Neural progenitor cell (in vitro differentiated cells): ENCODE measurements around the gene PLCL1. TPM values are rescaled to one million over a fixed set of nuclear protein-coding genes. Genes with fewer than 3 reads are reported as not detected.
"Not testable (repeated sequence)": the region's sequence is repeated elsewhere in the genome, so short reads cannot be mapped to it uniquely, and the experiment has no call there.

Source experiments
- DNase-seq: peaks from one replicate; pipeline ENCODE4 v3.0.0-alpha.2; 2016; ENCODE audit warnings: low spot score
- H2AFZ ChIP-seq: fragments of 200-600 bp; sonication (generic); replicated peaks from 2 replicates; pipeline ENCODE4 v1.6.1; 2016; ENCODE audit warnings: antibody characterized with exemption
- H3F3A ChIP-seq: fragments of 200-600 bp; sonication (generic); 2 replicates; pipeline ENCODE4 v1.6.1; 2016; ENCODE audit warnings: antibody characterized with exemption, low read depth
- H3K27ac ChIP-seq: fragments of 200-600 bp; sonication (generic); 2 replicates; pipeline ENCODE4 v1.5.1; 2016; ENCODE audit warnings: mild to moderate bottlenecking
- H3K27me3 ChIP-seq: fragments of 200-600 bp; sonication (generic); 2 replicates; pipeline ENCODE4 v1.6.1; 2016; ENCODE audit warnings: mild to moderate bottlenecking, moderate library complexity
- H3K36me3 ChIP-seq: fragments of 200-600 bp; sonication (generic); 2 replicates; pipeline ENCODE4 v1.5.1; 2016
- H3K4me1 ChIP-seq: fragments of 200-600 bp; sonication (generic); 2 replicates; pipeline ENCODE4 v1.6.1; 2016; ENCODE audit warnings: mixed run types
- H3K4me2 ChIP-seq: fragments of 200-600 bp; sonication (generic); 2 replicates; pipeline ENCODE4 v1.6.1; 2016
- H3K4me3 ChIP-seq: fragments of 200-600 bp; sonication (generic); 2 replicates; pipeline ENCODE4 v1.5.1; 2016
- H3K79me2 ChIP-seq: fragments of 200-600 bp; sonication (generic); 2 replicates; pipeline ENCODE4 v1.6.1; 2016; ENCODE audit warnings: low read depth
- H3K9ac ChIP-seq: fragments of 200-600 bp; sonication (generic); 2 replicates; pipeline ENCODE4 v1.6.1; 2016
- H3K9me3 ChIP-seq: fragments of 200-600 bp; sonication (generic); 2 replicates; pipeline ENCODE4 v1.5.1; 2016; ENCODE audit warnings: low read depth
- H4K20me1 ChIP-seq: fragments of 200-600 bp; sonication (generic); 2 replicates; pipeline ENCODE4 v1.6.1; 2016; ENCODE audit warnings: low read depth
- H3K27ac Mint-ChIP-seq: 3 replicates; pipeline ENCODE4 v1.8.0; 2021; ENCODE audit warnings: mixed read lengths
- H3K27me3 Mint-ChIP-seq: 2 replicates; pipeline ENCODE4 v1.8.0; 2022; ENCODE audit warnings: low read depth, mild to moderate bottlenecking, inconsistent platforms, moderate library complexity, mixed read lengths; ENCODE audit not compliant: insufficient read depth
- H3K36me3 Mint-ChIP-seq: 3 replicates; pipeline ENCODE4 v1.8.0; 2021; ENCODE audit warnings: mixed read lengths
- H3K4me1 Mint-ChIP-seq: 3 replicates; pipeline ENCODE4 v1.8.0; 2021; ENCODE audit warnings: mixed read lengths
- H3K4me3 Mint-ChIP-seq: 3 replicates; pipeline ENCODE4 v1.8.0; 2021; ENCODE audit warnings: mild to moderate bottlenecking, moderate library complexity, mixed read lengths
- H3K9me3 Mint-ChIP-seq: 3 replicates; pipeline ENCODE4 v1.8.0; 2020; ENCODE audit warnings: mixed read lengths
- EZH2 ChIP-seq: fragments of 200-600 bp; sonication (generic); IDR thresholded peaks from 2 replicates; pipeline ENCODE4 v1.6.1; 2017; ENCODE audit warnings: antibody characterized with exemption, mild to moderate bottlenecking, moderate library complexity
- EZH2phosphoT487 ChIP-seq: fragments of 200-600 bp; sonication (generic); IDR thresholded peaks from 2 replicates; pipeline ENCODE4 v1.6.1; 2017; ENCODE audit warnings: antibody characterized with exemption
- total RNA-seq: library from RNA; depleted of rRNA; stranded (reverse); fragments of >200 nt; gene quantifications from 2 replicates; pipeline ENCODE4 v1.2.3, GENCODE V29; 2015; ENCODE audit warnings: low replicate concordance
- TF ChIP-seq, protein P1 (sequence below): fragments of 200-600 bp; sonication (generic); IDR thresholded peaks from 2 replicates; pipeline ENCODE4 v1.5.1; 2017; ENCODE audit warnings: antibody characterized with exemption, mild to moderate bottlenecking

PLCL1 gene
- total RNA-seq, 1 donor from 2014 or later: 0.41 TPM

DNA sequence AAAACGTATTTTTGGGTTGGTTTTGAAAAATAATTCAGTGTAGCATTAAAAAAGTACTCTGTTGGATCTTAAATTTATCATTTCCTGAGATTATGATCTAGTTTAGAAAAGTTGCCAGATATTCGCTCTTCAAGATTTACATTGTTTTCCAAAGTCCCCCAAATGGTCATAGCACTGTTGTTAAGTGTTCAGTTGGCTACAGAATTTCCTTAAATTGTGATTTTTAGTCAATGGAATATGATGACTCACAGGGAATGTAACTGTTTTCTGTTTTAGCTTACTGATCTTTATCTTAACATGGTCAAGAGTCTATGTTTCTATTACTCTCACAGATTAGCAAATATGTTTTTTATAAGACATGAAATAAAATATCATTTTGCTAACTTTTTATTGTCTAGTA lies 23.2 kb downstream of the PLCL1 start:
- Mint-ChIP-seq H3K36me3 (no peaks in the 10 kb centered on the region), H3K27ac (no peak overlapping the region), H3K4me1 (no peaks in the 10 kb centered on the region), H3K27me3 (no peaks in the 10 kb centered on the region), H3K4me3 (no peak overlapping the region), H3K9me3 (no peaks in the 10 kb centered on the region)
- Histone ChIP-seq H3K27me3 (no peaks in the 10 kb centered on the region), H3K79me2 (no peaks in the 10 kb centered on the region), H3K9ac (no peak overlapping the region), H4K20me1 (no peaks in the 10 kb centered on the region), H2AFZ (no peak overlapping the region), H3K27ac (no peak overlapping the region), H3K4me2 (no peak overlapping the region), H3K4me1 (no peaks in the 10 kb centered on the region), H3F3A (no peaks in the 10 kb centered on the region), H3K36me3 (no peaks in the 10 kb centered on the region), H3K4me3 (no peak overlapping the region), H3K9me3 (no peaks in the 10 kb centered on the region)
- DNase-seq: no peak
- TF ChIP-seq, protein P1, sequence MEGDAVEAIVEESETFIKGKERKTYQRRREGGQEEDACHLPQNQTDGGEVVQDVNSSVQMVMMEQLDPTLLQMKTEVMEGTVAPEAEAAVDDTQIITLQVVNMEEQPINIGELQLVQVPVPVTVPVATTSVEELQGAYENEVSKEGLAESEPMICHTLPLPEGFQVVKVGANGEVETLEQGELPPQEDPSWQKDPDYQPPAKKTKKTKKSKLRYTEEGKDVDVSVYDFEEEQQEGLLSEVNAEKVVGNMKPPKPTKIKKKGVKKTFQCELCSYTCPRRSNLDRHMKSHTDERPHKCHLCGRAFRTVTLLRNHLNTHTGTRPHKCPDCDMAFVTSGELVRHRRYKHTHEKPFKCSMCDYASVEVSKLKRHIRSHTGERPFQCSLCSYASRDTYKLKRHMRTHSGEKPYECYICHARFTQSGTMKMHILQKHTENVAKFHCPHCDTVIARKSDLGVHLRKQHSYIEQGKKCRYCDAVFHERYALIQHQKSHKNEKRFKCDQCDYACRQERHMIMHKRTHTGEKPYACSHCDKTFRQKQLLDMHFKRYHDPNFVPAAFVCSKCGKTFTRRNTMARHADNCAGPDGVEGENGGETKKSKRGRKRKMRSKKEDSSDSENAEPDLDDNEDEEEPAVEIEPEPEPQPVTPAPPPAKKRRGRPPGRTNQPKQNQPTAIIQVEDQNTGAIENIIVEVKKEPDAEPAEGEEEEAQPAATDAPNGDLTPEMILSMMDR: no peak
- TF ChIP-seq EZH2: no peak
- TF ChIP-seq EZH2phosphoT487: no peak

DNA sequence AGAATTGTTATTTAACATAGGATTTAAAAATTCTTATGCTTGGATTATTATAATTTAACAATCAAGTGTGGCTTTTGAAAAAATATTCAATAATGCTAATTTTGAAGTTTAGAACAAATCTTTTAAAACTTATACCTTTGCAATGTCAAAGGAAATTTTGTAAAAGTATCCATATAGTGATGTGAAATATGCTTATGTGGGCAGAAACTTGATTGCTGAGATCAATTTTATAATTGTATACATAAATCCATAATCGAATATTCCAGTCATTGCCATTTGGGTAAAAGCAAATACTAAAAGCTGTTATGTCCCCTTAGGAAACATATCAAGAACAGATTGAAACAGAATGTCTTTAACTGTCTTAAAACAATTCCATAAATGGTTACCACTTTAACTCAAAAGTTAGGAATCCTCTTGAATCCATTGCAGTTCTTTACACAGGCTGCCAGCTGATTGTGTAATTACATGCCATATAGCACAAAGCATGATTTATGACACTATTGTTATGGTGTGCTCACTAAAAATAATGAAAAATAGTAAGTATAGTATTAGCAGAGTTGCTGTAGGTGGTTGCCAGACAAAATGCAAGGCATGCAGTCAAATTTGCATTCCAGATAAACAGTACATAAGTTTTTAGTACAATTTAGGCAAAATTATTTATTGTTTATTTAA lies 24.2 kb downstream of the PLCL1 start:
- Mint-ChIP-seq H3K4me3 (no peak overlapping the region), H3K27me3 (no peaks in the 10 kb centered on the region), H3K4me1 (no peaks in the 10 kb centered on the region), H3K36me3 (no peaks in the 10 kb centered on the region), H3K9me3 (no peaks in the 10 kb centered on the region), H3K27ac (no peak overlapping the region)
- Histone ChIP-seq H3K79me2 (no peaks in the 10 kb centered on the region), H3K4me2 (no peak overlapping the region), H2AFZ (no peak overlapping the region), H3K27me3 (no peaks in the 10 kb centered on the region), H3K4me3 (no peak overlapping the region), H4K20me1 (no peaks in the 10 kb centered on the region), H3F3A (no peaks in the 10 kb centered on the region), H3K9me3 (no peaks in the 10 kb centered on the region), H3K27ac (no peak overlapping the region), H3K4me1 (no peaks in the 10 kb centered on the region), H3K36me3 (no peaks in the 10 kb centered on the region), H3K9ac (no peak overlapping the region)
- TF ChIP-seq EZH2 (no peak), EZH2phosphoT487 (no peak)
- TF ChIP-seq, protein P1: no peak
- DNase-seq: no peak

- H3K4me2 ChIP-seq, H3K9me3 Mint-ChIP-seq, H3F3A ChIP-seq, H2AFZ ChIP-seq, H3K4me1 Mint-ChIP-seq, H3K9me3 ChIP-seq, H3K36me3 Mint-ChIP-seq, H3K36me3 ChIP-seq, H3K27ac ChIP-seq, H3K79me2 ChIP-seq, H3K4me1 ChIP-seq, H3K27me3 Mint-ChIP-seq, DNase-seq, H4K20me1 ChIP-seq, H3K27ac Mint-ChIP-seq, H3K9ac ChIP-seq, H3K27me3 ChIP-seq, H3K4me3 Mint-ChIP-seq, H3K4me3 ChIP-seq: not testable (repeated sequence)
These were observed 30.4 kb downstream of the PLCL1 start for GRCh38 chr2:197834771-197835170.

- H3K27me3 Mint-ChIP-seq: peaks cover 3% of the 10 kb centered on the region
- TF ChIP-seq EZH2 (no peak), EZH2phosphoT487 (no peak)
- TF ChIP-seq, protein P1: no peak
- H3K36me3 Mint-ChIP-seq: no peaks in the 10 kb centered on the region
- Histone ChIP-seq H3K9me3 (no peaks in the 10 kb centered on the region), H3K27ac (no peak overlapping the region), H3K27me3 (no peaks in the 10 kb centered on the region), H3K9ac (no peak overlapping the region), H3K79me2 (no peaks in the 10 kb centered on the region), H3K4me2 (no peak overlapping the region), H4K20me1 (no peaks in the 10 kb centered on the region), H3F3A (no peaks in the 10 kb centered on the region), H3K4me3 (no peak overlapping the region), H3K36me3 (no peaks in the 10 kb centered on the region), H3K4me1 (no peaks in the 10 kb centered on the region), H2AFZ (no peak overlapping the region)
- no peak overlapping the region for H3K27ac Mint-ChIP-seq
- H3K4me1 Mint-ChIP-seq: no peaks in the 10 kb centered on the region
- peaks cover 4% of the 10 kb centered on the region for H3K9me3 Mint-ChIP-seq
- DNase-seq: no peak
- H3K4me3 Mint-ChIP-seq: no peak overlapping the region
These were observed 30.9 kb downstream of the PLCL1 start for GRCh38 chr2:197835293-197835692.
